HG03139 (cell line): ENCODE results near the gene TCF7L2.

ENCODE experiments used
- ATAC-seq: cut with Tn5 transposase; IDR thresholded peaks from one replicate; pipeline ENCODE4 v1.9.1; 2021; ENCODE audit not compliant: unreplicated experiment

The TCF7L2 gene

DNA sequence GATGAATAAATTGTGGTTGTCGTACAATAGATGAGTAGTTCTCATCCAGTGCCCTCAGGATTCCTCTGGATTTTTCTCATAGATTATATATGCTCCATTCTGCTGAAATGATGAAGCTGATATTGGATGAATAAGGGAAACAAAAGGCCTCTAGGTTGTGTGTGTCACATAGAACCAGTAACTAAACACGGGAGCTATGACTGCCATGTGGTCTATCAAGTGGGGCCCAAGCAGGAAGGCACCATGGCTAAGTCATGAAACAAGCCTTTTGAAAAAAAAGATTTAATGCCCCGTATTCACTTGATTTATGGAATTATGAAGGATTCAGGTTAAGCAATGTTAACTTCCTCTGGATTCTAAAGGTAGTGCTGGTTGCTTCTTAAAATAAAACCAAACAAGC lies 225.1 kb downstream of the TCF7L2 start:
- ATAC-seq = no peak

DNA sequence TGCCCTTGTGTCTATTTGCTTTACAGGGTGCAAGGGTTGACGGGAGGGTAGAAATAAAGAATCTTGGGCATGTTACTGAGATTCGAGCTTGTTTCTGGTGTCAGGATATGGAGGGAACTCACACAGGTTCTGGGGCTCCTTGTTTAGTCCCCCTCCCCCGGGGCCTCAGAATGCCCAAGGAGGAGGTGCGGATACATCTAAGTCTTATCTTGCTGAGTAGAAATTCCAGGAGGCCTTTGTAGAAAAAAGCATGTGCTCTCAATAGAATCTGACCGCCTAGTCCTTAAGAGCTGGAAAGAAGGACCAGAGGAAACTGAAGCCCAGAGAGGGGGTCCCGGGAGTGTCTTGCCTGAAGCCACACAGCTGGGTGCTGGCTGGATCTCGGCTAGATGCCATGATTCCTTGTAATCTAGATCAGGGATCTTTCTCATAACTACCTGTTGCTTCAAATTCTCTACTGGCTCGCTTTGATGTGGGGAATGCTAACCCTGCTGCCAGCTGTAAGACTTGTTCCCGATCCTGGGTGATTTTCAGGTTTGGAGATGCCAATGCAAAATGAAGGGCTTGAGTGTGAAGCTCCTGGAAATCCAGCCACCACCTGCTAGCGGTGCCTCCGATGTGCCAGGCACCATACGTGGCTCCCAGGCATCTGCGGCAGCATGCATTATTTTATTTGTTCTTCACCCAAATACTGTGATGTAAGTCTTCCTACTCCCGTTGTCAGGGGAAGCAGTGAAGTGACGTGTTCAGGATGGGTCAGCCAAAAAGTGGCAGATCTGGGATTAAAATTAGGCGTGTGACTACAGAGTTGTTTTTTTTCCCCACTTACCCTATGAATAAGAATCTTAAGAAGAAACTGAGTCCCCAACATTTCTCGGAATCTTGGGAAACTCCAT lies 226.0 kb downstream of the TCF7L2 start:
- no peak for ATAC-seq

DNA sequence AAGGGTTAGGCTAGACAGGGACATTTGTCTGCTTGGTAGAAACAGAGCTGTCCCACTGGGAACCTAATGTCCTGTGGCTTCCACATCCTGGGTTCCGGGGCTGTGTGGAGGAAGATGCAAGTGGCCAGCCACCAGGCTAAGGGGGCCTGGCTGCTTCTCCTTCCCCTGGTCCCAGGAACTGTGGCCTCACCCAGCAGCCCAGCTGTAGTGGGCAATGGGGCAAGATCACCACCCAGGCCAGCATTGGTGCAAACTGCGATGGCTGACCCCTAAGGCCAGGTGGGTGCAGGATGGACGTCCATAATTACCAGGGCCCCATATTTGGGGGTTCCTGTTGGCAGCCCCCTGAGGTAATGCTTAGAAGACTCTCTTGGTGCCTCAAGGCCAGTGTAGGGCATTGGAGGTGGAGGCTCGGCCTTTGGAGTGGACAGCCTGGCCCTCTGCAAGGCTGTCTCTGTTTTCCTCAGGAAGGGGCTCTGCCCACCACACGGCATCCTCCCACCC lies 226.7 kb downstream of the TCF7L2 start:
- ATAC-seq = no peak

DNA sequence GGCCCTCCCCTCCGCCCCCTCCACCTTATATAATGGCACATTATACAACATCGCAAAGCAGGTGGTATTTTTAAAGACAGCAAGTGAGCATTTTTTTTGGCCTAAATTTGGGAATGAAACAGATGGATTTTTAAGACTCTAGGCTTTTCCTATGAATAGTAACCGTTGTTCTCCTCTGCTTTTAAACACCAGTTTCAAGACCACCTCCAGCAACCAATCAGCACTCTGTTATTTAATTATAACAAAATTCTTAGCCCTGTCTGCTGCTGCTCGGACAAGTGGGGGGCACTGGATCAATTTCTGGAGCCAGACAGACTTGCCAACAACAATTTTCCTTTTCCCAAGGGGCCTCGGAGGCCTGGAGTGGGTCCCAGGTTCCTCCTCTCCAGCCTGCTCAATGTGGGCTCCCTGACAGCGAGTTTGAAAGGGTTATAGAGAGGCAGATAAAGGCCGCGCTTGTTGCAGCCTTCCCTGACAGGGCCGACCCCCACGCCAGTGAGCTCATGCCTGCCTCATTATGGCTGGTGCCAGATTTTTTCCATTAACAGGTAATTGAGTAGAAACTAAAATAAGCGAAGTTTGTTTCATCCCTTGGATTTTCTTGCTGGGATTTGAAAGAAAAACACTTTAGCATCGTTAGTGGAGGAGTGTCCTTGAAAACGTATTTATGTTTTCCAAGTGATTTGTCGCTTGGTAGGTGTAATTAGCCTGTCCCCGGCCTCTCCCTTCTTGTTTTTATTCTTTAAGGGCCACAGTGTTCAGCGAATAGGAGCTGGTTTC lies 227.3 kb downstream of the TCF7L2 start:
- no peak for ATAC-seq

DNA sequence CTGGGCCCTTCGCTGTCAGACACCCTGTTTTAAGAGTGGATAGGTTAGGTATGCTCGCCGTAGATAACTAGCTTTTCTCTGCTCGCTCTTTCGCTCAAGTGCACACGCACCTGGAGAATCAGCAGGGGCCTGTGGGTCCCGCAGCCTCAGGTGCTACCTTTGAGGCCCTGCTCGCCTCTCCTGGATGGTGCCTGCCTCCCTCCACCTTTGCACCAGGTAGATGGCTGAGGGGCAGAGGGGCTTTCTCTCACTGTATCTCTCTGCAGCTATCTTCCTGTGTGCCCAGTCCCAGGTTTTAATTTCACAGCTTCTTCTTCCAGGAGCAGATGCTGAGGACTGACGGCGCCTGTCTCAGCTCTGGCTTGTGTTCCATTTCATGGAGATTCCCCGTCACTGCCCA lies 227.9 kb downstream of the TCF7L2 start:
- no peak for ATAC-seq

DNA sequence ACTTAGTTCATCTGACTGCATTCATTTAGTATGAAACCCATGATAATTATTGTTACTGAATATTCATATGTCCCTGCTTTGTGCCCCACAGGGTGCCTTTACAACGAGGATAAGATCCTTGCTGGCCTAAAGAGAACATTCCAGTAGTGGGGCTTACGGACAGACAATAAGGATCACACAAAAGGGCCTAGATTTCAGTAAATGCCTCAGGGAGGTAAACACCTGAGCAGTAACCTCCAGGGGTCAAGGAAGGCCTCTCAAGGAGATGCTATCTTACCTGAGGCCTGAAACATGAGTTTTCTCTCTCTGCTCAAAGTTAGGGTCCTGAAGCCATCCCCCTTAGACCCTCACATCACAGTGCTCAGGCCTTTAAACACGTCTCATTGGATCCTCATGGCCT lies 228.7 kb downstream of the TCF7L2 start:
- ATAC-seq = no peak

DNA sequence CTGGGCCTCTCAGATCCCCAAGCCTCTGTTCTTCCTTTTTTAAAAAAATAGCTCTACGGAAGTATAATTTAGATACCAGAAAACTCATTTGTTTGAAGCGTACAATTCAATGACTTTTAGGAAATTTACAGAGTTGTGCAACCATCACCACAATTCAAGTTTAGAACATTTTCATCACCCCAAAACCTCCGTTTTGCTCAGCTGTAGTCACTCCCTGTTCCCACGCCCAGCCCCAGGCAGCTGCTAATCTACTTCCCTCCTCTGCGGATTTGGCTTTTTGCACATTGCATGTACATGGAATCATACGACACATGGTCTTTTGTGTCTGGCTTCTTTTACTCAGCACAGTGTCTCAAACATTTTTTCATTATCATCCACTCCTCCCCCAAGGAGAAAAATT lies 229.2 kb downstream of the TCF7L2 start:
- no peak for ATAC-seq

DNA sequence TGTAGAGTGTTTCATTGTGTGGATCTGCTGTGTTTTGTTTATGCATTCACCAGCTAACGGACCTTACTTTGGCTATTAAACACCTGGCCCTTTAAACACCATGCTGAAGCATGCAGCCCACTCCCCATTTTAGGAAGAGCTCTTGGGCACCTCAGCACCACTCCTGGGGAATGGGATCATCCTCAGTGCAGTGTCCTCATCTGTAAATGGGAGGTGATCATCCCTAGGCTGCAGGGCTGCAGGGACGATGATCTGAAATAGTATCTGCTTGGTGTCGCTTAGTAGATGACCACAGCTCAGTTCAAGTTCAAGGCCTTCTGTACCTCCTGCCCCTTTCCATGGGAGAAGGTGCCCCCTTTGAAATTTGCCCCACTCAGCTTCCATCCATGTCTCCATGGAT lies 229.9 kb downstream of the TCF7L2 start:
- no peak for ATAC-seq

DNA sequence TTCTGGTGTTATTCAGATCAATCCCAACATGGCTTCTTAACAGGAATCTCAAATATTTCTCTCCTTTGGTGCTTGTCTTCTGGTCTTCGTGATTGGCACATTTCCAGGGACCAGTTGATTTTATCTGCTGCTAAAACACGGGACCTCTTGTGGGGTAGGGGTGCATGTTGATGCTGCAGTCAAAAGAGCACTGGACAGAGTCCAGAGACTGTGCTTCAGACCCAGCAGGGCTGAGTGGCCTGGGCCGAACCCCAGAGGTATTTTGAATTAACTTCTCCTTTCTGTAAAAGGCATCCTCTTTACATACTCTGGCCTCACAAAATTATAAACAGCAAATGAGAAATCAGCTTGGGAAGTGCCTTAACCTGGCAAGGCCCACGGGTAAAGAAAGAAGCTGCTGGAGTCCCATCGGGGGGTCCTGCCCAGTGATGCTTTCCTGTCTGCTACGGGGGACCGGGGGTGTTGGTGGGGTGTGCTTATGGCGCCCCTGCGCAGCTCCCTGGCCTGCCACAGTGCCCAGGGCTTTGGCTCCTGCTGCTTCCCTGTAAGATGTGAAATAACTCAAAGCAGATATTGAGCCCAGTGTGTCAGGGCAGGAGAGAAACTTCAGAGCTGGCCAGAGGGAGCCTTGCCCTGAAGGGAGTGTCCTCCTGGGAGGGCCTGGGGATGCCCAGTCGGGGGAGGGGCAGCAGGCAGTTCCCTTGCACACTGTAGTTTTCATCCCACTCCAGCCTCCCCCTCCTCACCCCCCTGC lies 230.5 kb downstream of the TCF7L2 start:
- no peak for ATAC-seq

DNA sequence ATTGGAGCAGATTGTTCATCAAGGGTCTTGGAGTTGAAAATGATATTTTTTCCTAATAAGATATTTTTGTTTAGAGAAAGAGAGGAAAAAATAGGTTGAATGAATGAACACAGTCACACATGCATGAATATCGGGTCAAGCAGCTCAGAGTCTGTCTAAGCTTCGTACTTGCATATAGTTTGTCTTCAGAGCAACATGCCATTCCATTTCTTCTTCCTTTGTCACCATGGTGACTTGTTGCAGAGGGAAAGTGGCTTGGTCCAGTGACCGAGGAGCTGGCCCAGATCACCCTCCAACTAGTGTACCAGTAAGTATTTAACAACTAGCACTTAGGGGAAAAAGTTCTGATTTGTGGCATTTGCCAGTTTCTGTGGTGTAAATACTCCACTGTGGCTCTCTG lies 232.1 kb downstream of the TCF7L2 start:
- no peak for ATAC-seq

DNA sequence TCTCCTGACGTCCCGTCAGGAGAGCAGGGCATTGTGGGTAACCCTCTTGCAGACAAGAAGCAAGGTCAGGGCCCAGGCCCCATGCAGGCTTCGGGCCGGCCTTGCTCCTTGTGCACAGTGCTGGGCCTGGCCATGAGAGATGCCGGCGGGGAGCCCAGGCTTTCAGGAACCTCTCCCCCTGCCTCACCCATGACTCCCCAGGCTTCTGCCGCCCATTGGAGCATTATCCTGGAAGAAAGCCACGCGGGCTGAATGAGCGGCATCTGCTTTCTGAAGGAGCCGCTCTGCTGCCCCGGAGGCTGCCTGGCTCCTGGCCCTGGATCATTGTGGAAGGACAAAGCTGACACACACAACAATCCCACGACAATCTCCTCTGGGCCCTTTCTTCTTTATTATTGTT lies 233.5 kb downstream of the TCF7L2 start:
- ATAC-seq = no peak

DNA sequence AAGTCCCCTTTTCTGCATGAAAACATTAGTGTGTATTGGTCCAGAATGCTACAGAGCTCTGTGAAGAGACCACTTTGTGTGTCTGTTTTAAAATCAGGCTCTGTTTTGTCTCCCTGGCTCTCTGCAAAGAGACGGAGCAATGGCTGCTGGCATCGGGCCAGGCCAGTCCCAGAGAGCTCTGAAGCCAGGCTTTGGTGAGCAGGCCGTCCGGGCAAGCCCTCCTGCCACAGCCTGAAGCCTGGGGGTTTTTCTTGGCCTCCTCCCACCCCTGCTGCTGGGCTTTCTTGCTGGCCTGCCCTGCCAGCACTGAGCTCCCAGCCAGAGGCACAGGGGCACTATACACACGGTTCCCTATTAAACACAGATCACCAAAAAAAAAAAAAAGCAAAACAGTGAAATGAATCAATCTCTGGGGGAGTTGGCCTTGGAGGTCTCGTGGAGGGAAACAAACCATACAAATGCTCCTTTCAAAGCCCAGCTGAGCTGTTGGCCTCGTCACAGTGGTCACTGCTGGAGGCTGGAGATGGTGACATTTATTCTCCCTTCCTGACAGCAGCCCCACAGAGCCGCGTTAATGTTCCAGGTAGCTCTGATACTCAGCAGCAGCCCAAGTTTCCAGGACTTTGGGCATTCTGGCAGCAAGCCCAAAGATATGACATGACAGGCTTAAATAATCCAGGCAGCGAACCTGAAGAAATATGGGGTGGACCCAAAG lies 237.2 kb downstream of the TCF7L2 start:
- ATAC-seq = no peak

DNA sequence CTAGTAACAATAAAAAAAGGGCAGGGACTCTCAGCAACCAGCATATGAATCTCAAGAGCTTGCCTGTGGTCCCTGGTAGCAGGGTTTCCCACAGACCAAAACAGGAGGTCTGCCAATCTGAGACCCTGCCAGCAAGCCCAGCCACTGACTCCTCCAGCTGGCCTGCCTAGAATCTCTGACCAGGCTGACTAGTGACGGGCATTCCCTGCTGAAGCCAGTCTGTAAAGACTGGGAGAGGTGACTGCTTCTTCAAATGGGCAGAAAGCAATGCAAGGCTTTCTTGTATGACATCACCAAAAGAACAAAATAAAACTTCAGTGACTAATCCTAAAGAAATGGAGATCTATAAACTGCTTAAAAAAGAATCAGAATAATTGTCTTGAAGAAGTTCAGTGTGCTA lies 249.4 kb downstream of the TCF7L2 start:
- ATAC-seq = no peak

DNA sequence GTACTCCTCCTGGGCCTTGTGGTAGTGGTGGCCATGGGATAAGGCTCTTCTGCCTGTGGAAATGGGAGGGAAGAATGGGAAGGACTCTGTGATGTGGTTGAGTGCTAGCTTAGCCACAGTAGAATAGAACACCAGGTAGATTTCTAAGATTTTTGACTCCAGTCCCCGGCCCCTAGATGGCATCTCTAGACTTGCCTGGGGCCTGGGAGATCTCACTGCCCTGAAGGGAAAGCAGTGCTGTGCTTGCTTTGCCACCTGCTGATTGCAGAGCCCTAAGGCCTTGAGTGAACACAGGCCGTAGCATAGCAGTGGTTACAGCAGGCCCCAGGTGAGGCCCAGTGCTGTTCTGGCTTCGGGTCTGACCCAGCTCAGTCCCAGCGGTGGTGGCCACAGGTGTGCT lies 252.0 kb downstream of the TCF7L2 start:
- no peak for ATAC-seq

DNA sequence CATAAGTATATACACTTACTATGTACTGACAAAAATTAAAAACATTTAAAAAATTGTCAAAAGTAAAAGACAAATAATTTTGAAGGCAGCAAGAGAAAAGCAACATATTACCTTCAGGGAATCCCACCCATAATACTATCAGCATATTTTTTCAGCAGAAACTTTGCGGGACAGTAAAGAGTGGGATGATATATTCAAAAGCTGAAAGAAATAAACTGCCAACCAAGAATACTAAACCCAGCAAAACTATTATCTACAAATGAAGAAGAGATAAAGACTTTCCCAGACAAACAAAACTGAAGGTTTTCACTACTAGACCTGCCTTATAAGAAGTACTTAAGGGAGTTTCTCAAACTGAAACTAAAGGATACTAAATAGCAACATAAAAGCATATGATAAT lies 257.9 kb downstream of the TCF7L2 start:
- no peak for ATAC-seq

DNA sequence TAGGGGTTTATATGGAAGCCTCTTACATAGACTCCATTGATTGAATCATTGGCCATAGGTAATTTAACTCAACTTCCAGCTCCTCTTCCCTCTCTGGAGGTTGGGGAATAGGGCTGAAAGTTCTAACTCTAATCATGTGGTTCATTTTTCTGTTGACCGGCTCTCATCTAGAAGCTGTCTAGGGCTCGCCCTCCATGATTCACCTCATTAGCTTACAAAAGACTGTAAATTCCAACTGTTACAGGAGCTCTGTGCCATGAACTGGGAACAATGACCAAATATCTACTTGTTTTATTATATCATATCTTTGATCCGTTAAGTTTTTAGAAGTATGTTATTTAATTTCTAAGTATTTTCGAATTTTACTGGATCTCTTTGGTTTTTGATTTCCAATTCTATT lies 263.0 kb downstream of the TCF7L2 start:
- no peak for ATAC-seq

DNA sequence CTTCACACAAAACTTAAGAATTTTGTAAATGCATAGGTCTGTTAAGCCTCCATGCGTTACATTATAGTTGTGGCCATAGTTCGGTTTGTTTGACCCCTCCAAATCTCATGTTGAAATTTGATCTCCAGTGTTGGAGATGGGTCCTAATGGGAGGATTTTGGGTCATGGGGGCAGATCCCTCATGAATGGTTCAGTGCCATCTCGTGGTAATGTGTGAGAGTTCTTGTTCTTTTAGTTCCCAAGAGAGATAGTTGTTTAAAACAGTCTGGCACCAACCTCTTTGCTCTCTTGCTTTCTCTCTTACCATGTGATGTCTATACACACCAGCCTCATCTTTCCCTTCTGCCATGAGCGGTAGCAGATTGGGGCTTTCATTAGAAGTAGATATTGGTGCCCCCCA lies 264.3 kb downstream of the TCF7L2 start:
- ATAC-seq = no peak

DNA sequence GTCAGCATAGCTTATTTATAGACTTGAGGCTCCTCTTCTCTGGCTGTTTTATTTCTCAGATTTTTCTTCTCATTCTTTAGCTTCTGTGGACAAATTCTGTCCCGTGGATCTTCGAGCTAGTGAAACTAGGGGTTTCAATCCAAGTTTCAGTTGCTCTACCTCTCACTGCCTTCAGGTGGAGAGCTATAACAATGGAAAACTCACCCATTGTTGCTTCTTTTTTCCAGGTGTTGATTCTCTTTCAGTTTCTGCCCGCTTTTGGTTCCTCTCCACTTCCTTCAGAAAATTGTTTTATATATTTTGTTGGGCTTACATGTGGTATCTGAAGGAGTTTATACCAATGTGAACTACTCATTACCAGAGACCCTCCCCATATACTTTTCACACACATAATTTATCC lies 266.1 kb downstream of the TCF7L2 start:
- no peak for ATAC-seq
